Upper lobe of left lung (tissue), 4 donors: ENCODE measurements around the gene PLD3.

Experiments used
- EP300 ChIP-seq, 4 donors: sonication (generic); formaldehyde crosslinking; IDR thresholded peaks; one replicate each; pipeline ENCODE4 v1.5.1; 2017; ENCODE audit warnings: antibody characterized with exemption in 4 of 4, control low read depth in 2 of 4
- POLR2A ChIP-seq, 4 donors: fragments of 450-650 bp; IDR thresholded peaks; one replicate each; pipeline ENCODE4 v1.5.1; 2016 to 2017; ENCODE audit warnings: antibody characterized with exemption in 4 of 4, mild to moderate bottlenecking in 2 of 4
- POLR2AphosphoS5 ChIP-seq, 2 donors: sonication (generic); formaldehyde crosslinking; IDR thresholded peaks; one replicate each; pipeline ENCODE4 v1.5.1; 2017; ENCODE audit warnings: antibody characterized with exemption in 2 of 2
- TF ChIP-seq, protein P1 (sequence below), 6 experiments: fragments of 450-650 bp in 4 of 6; fragments of 200-600 bp in 2 of 6; sonication (generic) in 2 of 6; IDR thresholded peaks; one replicate each; pipeline ENCODE4 v1.5.1; 2016 to 2019; ENCODE audit warnings: antibody characterized with exemption in 6 of 6

GRCh38 chr19:40339018-40339728, 9.3 kb upstream of the PLD3 start:
- TF ChIP-seq, protein P1, sequence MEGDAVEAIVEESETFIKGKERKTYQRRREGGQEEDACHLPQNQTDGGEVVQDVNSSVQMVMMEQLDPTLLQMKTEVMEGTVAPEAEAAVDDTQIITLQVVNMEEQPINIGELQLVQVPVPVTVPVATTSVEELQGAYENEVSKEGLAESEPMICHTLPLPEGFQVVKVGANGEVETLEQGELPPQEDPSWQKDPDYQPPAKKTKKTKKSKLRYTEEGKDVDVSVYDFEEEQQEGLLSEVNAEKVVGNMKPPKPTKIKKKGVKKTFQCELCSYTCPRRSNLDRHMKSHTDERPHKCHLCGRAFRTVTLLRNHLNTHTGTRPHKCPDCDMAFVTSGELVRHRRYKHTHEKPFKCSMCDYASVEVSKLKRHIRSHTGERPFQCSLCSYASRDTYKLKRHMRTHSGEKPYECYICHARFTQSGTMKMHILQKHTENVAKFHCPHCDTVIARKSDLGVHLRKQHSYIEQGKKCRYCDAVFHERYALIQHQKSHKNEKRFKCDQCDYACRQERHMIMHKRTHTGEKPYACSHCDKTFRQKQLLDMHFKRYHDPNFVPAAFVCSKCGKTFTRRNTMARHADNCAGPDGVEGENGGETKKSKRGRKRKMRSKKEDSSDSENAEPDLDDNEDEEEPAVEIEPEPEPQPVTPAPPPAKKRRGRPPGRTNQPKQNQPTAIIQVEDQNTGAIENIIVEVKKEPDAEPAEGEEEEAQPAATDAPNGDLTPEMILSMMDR (IDR thresholded peaks at IDR 0.05), result no peak
- TF ChIP-seq POLR2AphosphoS5 (IDR thresholded peaks at IDR 0.05) (no peak), POLR2A (IDR thresholded peaks at IDR 0.05) (no peak), EP300 (IDR thresholded peaks at IDR 0.05) (no peak)
